ENCODE measurements around the gene SMIM36. TPM values are rescaled to one million over a fixed set of nuclear protein-coding genes. Genes with fewer than 3 reads are reported as not detected.
"Not testable (repeated sequence)": the region's sequence is repeated elsewhere in the genome, so short reads cannot be mapped to it uniquely, and the experiment has no call there.

SMIM36 gene
- total RNA-seq, 1 donor from 2014 or later = not detected

DNA sequence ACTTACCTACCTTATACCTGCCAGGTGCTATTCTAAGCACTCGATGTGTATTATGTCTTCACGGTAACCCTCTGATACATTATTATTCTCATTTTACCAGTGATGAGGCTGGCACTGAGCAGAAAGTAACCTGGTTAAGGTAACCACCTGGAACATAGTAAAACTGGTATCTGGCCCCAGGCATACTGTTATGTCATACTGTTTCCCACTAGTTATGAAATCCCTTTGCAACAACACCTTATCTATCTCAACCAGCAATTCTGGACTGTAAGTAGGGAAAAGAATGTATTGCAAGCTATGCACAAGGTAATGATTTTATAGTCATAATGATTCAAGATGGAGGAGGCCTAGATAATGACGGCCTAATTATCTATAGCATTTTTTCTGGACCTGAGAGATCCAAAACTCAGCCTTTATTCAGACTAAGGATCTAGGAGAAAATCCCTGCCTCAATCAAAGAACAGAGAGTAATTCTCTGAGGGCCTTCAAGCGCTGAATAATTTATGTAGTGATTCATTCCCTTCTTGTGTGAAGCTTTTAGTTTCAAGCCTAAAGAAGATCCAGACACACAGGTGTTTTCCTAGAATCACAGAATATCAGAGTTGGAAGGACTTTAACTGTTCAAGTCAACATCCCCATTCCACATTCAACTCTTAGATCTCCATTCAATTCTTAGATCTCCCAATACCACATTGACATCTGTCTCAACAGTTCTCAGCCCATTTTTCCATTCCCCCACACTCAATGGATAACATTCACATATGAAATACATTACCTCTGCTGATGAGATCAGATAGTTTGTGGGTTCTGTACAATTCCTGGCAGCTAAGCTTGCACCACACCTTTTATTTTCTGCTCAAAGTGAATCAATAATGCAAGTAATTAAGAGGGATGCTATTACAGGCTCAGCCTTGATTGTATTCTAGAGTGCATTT is 74.8 kb downstream of the SMIM36 start:
- DNase-seq (ENCODE audit: extremely low read depth, low read depth, low spot score) = no peak

- no peak for DNase-seq (ENCODE audit: extremely low read depth, low read depth, low spot score)
Measured at GRCh38 chr17:55435408-55435807, 75.8 kb downstream of the SMIM36 start.

- DNase-seq (ENCODE audit: extremely low read depth, low read depth, low spot score) = no peak
Measured at GRCh38 chr17:55434721-55435120, 76.5 kb downstream of the SMIM36 start.

DNA sequence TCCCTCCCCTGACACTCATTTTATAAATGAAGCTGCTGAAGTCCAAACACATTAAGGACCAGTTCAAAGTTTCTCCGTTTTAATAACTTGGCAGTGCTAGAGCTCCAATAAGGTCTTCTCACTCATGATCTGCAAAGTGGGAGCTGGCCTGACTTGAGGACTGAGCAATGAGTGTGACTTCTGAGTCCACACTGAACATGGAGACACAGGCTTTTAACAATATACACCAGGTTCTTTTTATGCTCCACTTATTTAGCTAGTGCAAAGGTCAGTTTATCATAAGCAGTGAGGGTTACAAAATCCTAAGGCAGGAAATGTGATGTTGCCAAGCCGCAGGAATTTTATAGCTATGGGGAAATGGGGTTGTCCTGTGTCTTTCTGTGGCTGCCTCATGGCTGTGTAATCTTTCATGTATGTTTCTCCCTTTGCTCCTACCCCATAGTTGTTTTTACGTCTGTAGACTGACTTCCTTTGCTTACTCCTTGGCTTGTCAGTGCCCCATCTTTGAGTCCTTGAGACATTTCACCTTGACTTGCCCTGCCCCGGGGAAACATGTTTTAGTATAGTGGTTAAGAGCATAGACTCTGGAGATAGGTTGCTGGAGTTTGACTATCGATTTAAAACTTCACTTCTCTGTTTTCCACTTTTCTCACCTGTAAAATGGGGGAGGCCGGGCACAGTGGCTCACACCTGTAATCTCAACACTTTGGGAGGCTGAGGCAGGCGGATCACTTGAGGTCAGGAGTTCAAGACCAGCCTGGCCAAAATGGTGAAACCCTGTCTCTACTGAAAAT is 77.4 kb downstream of the SMIM36 start:
- no peak for DNase-seq (ENCODE audit: extremely low read depth, low read depth, low spot score)

DNA sequence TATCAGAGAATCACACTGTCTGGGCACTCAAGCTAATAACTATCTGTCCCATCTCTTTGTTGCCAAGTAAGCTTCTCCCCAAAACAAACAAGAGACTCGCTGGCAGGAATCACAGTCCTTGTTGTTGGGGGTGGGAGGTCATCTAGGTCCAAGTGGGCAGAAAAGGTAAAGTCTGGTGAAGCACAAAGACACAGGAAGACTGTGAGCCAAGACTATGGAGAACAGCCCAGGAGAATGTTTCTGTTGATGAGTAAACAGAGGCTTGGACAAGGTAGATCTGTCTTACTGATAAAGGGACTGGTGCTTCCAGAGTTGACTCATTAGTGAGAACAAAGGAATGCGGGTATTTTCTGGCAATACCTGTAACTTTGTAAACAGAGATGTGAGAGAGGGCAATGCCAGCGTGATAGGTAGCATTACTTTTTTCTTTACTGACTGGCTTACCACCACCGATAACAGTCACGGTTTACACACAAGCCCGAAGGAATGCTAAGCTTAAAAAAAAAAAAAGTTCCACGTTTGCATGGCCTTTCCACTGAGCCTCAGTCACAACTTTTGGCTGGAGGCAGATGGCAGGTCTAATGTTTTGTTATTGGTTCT is 78.1 kb downstream of the SMIM36 start:
- DNase-seq (ENCODE audit: extremely low read depth, low read depth, low spot score) = no peak

DNA sequence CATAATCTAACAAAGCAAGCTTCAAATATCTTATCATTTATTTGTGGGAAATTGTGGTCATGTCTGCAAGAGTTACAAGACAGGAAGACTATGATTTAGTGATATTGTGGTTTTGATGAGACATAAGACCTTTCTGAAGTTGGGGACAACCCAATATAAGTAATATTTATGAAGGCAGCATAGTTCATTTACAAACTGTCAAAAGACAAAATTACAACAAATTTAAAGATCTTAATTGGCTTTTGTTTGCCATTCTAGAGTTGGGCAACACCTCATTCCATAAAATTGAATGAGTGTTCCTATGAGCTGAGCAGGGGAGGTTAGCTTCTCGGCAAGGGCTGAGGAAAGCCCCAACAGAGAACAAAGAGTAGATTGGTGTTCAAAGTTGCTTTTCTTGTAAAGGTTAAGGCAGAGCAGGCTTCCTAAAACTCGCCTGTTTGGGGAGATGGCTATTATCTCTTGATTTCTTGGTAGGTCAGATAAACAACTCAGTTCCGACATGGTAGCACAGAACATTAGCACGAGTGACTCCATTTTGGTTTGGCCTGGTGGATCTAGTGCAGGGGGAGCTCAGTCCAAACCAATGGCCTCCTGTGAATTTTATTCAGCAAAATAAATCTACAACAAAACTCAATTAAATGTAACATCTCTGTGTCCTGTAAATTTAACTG is 78.8 kb downstream of the SMIM36 start:
- DNase-seq (ENCODE audit: extremely low read depth, low read depth, low spot score) = no peak

DNA sequence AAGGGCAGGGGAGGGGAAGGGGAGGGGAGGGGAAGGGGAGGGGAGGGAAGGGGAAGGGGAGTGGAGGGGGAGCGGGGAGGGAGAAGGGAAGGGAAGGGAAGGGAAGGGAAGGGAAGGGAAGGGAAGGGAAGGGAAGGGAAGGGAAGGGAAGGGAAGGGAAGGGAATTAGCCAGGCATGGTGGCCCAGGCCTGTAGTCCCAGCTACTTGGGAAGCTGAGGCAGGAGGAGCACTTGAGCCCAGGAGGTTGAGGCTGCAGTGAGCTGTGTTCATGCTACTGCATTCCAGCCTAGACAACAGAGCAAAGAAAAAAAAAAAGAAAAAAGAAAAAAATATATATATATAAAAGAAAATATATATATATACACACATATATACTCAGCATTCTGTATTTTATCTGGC is 79.3 kb downstream of the SMIM36 start:
- DNase-seq (ENCODE audit: extremely low read depth, low read depth, low spot score) = not testable (repeated sequence)

DNA sequence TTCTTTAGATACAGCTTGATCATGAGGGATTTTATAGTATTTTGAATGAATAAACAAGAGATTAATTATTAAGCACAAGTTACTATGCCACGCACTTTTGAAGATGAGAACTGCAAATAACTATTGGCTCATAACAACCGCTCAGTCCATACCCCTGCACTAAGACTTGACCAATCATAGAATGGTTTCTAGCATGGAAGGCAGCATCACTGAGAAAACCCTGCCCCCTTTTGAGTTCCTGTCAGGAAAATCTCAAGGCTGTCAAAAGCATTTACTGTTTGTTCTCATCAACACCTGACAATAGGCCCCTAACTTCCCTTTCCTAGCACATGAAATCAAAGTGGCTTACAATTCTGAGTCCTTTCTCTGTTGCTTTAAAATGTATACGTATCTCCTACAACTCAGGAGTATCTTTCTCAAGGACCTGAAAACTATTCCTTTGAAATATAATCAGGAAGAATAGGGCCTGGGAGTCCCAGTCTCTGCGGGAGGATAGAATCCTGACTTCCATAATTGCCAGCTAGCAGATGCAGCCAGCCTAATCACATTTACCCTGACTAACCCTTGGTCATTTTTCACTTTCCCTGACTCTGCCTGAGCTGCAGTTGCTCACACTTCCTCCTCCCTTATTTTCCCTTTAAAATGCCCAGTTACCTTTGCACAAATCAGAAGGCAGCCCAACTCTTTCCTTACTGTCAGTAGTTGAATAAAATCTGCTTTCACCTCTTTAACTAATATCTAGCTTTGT is 80.5 kb downstream of the SMIM36 start:
- DNase-seq (ENCODE audit: extremely low read depth, low read depth, low spot score) = no peak

- no peak for DNase-seq (ENCODE audit: extremely low read depth, low read depth, low spot score)
Measured at GRCh38 chr17:55427587-55427882, 83.7 kb downstream of the SMIM36 start.

GRCh38 chr17:55426851-55427586 is 84.2 kb downstream of the SMIM36 start:
- DNase-seq (ENCODE audit: extremely low read depth, low read depth, low spot score) = no peak

- no peak for DNase-seq (ENCODE audit: extremely low read depth, low read depth, low spot score)
Measured at GRCh38 chr17:55424893-55425540, 86.2 kb downstream of the SMIM36 start.

GRCh38 chr17:55423535-55423934 is 87.7 kb downstream of the SMIM36 start:
- no peak for DNase-seq (ENCODE audit: extremely low read depth, low read depth, low spot score)

DNA sequence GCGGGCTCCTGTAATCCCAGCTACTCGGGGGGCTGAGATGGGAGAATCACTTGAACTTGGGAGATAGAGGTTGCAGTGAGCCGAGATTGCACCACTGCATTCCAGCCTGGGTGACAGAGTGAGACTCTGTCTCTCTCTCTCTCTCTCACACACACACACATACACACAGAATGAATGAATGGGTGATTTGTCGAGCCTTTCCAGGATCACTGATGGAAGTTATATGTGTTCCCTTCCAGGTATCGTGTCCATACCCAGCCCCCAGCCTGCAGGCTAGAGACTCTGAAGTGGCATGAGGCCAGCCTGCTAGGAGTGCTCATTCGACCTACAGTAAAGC is 88.5 kb downstream of the SMIM36 start:
- not testable (repeated sequence) for DNase-seq (ENCODE audit: extremely low read depth, low read depth, low spot score)

DNA sequence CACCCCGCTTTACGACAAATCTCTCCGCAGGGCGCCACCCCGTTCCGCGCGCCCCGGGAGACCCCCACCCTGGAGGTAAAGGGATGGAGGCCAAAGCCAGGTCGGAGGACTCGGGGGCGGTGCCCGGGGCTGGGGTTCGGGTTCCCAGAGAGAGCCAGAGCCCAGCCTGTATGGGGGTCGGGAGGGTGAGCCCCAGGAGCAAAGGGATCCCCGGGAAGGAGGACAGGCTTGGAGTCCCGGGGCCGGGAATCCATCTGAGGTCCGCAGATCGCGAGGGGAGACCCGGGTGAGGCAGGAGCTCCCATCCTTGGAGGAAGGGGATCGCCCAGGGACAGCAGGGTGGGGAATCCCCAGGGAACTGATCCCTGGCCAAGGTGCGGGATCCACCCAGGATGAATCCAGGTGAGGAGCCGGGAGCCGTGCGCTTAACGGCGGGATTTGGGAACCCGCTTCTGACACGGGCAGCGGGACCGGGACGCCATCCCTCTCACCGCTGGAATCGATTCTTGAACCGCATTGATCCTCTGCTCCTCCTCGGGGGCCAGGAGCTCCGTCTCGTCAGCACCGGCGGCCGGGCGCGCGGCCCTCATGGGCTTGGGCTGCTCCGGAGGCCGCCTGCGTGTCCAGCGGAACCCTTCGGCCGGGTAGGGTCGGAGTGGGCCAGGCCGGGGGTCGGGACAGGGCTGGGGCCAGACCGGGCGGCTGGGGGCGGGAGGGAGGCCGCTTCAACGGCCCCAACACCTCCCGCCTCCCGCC is 89.9 kb downstream of the SMIM36 start, which contains the start of gene MMD:
TSS of gene MMD (minus strand) at position 657 of the 756 bp plus-strand sequence. CDS start at position 517, 140 bp downstream.
- no peak for DNase-seq (ENCODE audit: extremely low read depth, low read depth, low spot score)

- no peak for DNase-seq (ENCODE audit: extremely low read depth, low read depth, low spot score)
Measured at GRCh38 chr17:55420776-55421178, 90.5 kb downstream of the SMIM36 start.

DNA sequence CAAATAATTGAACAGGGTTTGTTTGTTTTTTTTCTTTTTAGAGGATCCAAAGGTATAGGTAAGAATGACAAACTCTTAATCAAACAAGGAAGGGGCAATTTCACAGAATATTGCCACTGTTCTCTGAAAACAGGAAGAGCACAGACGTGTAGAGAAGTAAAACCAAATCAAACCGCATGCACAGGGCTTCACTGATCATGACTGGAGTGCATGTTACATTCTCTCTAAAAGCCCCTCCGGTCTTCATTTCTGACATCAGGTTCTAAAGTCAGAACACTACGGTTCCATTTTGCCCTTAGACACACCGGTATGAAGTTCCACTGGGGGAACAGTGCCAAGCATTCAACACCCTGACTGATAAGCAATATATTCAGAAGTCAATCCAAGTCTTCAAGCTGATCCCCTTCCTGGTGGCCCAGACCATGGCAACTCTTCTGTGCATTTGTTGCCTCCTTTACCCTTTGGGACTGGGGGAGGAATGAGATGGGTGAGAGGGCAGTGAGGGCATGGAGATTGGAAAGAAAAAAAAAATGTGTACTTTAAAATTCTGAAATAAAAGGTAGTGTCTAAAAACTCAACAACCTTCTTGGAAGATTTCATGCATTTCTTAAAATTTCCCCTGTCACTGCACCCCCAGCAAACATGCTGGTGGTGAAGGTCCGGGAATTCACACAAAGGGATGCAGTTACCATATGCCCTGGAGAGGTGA is 91.0 kb downstream of the SMIM36 start:
- DNase-seq (ENCODE audit: extremely low read depth, low read depth, low spot score) = no peak

GRCh38 chr17:55418369-55419268 is 92.6 kb downstream of the SMIM36 start:
- DNase-seq (ENCODE audit: extremely low read depth, low read depth, low spot score) = no peak
